ENCODE data around the gene HDAC8. TPM values are rescaled to one million over a fixed set of nuclear protein-coding genes. Genes with fewer than 3 reads are reported as not detected.

Gene HDAC8
- total and polyA plus RNA-seq, 2 experiments from 2014 or later = 36.6 to 40.3 TPM

DNA sequence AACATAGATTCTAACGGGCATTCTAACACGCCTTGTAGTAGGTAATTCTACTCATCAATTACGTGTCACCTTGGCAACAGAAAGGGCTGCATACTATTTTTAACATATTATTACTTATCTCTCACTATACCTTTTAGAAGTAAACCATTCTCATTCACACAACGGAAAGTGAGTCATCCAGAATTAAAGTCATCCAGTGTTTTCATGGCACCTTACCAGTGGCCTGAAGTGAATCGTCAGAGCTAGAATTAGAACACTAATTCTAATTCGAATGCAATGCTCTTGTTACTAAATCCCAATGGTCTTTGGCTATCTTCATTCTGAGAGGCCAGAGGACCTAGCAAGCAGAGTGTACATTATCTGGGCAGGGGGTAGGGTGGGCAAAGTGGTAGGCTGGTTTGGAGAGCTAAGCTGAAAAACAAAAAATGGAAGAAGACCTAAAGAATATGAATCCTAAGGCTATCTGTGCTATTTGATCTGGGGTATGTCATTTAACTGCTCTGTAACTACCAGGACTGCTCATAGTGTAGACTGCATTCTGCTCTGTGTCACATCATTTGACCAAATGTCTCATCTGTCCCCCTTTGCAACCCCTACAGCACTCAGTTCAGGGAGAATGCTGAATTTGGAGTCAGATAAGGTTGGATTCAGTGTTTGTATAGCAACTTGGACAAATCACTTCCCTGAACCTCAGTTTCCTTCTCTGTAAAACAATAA lies 96.5 kb downstream of the HDAC8 start:
- TF ChIP-seq, protein P1, sequence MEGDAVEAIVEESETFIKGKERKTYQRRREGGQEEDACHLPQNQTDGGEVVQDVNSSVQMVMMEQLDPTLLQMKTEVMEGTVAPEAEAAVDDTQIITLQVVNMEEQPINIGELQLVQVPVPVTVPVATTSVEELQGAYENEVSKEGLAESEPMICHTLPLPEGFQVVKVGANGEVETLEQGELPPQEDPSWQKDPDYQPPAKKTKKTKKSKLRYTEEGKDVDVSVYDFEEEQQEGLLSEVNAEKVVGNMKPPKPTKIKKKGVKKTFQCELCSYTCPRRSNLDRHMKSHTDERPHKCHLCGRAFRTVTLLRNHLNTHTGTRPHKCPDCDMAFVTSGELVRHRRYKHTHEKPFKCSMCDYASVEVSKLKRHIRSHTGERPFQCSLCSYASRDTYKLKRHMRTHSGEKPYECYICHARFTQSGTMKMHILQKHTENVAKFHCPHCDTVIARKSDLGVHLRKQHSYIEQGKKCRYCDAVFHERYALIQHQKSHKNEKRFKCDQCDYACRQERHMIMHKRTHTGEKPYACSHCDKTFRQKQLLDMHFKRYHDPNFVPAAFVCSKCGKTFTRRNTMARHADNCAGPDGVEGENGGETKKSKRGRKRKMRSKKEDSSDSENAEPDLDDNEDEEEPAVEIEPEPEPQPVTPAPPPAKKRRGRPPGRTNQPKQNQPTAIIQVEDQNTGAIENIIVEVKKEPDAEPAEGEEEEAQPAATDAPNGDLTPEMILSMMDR (IDR thresholded peaks at IDR 0.05; ENCODE audit: low read depth, low read length) = no peak

GRCh38 chrX:72475338-72475737 lies 97.3 kb downstream of the HDAC8 start:
- Histone ChIP-seq H3K4me1 (ENCODE audit: low read depth) (no peaks in the 10 kb centered on the region), H3K4me3 (no peak overlapping the region), H3K36me3 (no peaks in the 10 kb centered on the region), H3K9me3 (ENCODE audit: low read depth) (no peaks in the 10 kb centered on the region), H3K27ac (no peak overlapping the region), H3K27me3 (no peaks in the 10 kb centered on the region)
- DNase-seq (ENCODE audit: low read depth in 1 of 2, low spot score in 1 of 2) = no peak
- TF ChIP-seq, protein P1 (IDR thresholded peaks at IDR 0.05; ENCODE audit: low read depth, low read length) = no peak

More for the DNA sequence above, 96.5 kb downstream of the HDAC8 start:
- no peaks in the 10 kb centered on the region for H3K36me3 ChIP-seq
- H3K4me3 ChIP-seq = no peak overlapping the region
- no peak for DNase-seq (ENCODE audit: low read depth in 1 of 2, low spot score in 1 of 2)
- no peaks in the 10 kb centered on the region for H3K4me1 ChIP-seq (ENCODE audit: low read depth)
- H3K27ac ChIP-seq = no peak overlapping the region
- no peaks in the 10 kb centered on the region for H3K27me3 ChIP-seq
- H3K9me3 ChIP-seq (ENCODE audit: low read depth) = no peaks in the 10 kb centered on the region

- Histone ChIP-seq H3K9me3 (ENCODE audit: low read depth) (no peaks in the 10 kb centered on the region), H3K4me1 (ENCODE audit: low read depth) (no peaks in the 10 kb centered on the region), H3K27ac (no peak overlapping the region), H3K4me3 (no peak overlapping the region), H3K36me3 (no peaks in the 10 kb centered on the region), H3K27me3 (no peaks in the 10 kb centered on the region)
- no peak for DNase-seq (ENCODE audit: low read depth in 1 of 2, low spot score in 1 of 2)
- TF ChIP-seq, protein P1 (IDR thresholded peaks at IDR 0.05; ENCODE audit: low read depth, low read length) = no peak
These were observed 102.0 kb downstream of the HDAC8 start for GRCh38 chrX:72470532-72471223.

- H3K36me3 ChIP-seq = no peaks in the 10 kb centered on the region
- TF ChIP-seq, protein P1 (IDR thresholded peaks at IDR 0.05; ENCODE audit: low read depth, low read length) = no peak
- no peak overlapping the region for H3K4me3 ChIP-seq
These were observed 102.5 kb downstream of the HDAC8 start for GRCh38 chrX:72470117-72470516.

GRCh38 chrX:72468607-72469006 lies 104.0 kb downstream of the HDAC8 start:
- H3K27me3 ChIP-seq = no peaks in the 10 kb centered on the region
- no peak overlapping the region for H3K4me3 ChIP-seq
- no peaks in the 10 kb centered on the region for H3K9me3 ChIP-seq (ENCODE audit: low read depth)
- no peak for DNase-seq (ENCODE audit: low read depth in 1 of 2, low spot score in 1 of 2)
- TF ChIP-seq, protein P1 (IDR thresholded peaks at IDR 0.05; ENCODE audit: low read depth, low read length) = no peak
- H3K36me3 ChIP-seq = peaks cover 4% of the 10 kb centered on the region
- H3K4me1 ChIP-seq (ENCODE audit: low read depth) = no peaks in the 10 kb centered on the region
- H3K27ac ChIP-seq = no peak overlapping the region

More at GRCh38 chrX:72470117-72470516, 102.5 kb downstream of the HDAC8 start:
- no peaks in the 10 kb centered on the region for H3K4me1 ChIP-seq (ENCODE audit: low read depth)
- no peak overlapping the region for H3K27ac ChIP-seq
- DNase-seq (ENCODE audit: low read depth in 1 of 2, low spot score in 1 of 2) = no peak
- H3K27me3 ChIP-seq = no peaks in the 10 kb centered on the region
- no peaks in the 10 kb centered on the region for H3K9me3 ChIP-seq (ENCODE audit: low read depth)

Measured in cardiac muscle cell (in vitro differentiated cells and primary cell).